Effector memory CD4-positive, alpha-beta T cell (primary cell): Measurements from ENCODE around the gene IGSF21.

Source experiments
- DNase-seq, 3 donors: peaks; one replicate each; pipeline ENCODE4 v3.0.0-alpha.2; 2020
- H3K27ac ChIP-seq: 2 replicates; pipeline ENCODE4 v1.7.0; 2013; ENCODE audit warnings: mild to moderate bottlenecking, low read length, moderate library complexity; ENCODE audit not compliant: insufficient read depth, poor library complexity, severe bottlenecking
- H3K27me3 ChIP-seq: replicated peaks from 2 replicates; pipeline ENCODE4 v1.7.0; 2013; ENCODE audit warnings: mild to moderate bottlenecking, low read length; ENCODE audit not compliant: insufficient read depth, control insufficient read depth, poor library complexity, severe bottlenecking
- H3K36me3 ChIP-seq: 2 replicates; pipeline ENCODE4 v1.7.0; 2013; ENCODE audit warnings: mild to moderate bottlenecking, low read length, moderate library complexity; ENCODE audit not compliant: control insufficient read depth, insufficient read depth
- H3K4me1 ChIP-seq: 2 replicates; pipeline ENCODE4 v1.7.0; 2013; ENCODE audit warnings: low read length, mild to moderate bottlenecking; ENCODE audit not compliant: control insufficient read depth, insufficient read depth, poor library complexity, severe bottlenecking
- H3K4me3 ChIP-seq: 2 replicates; pipeline ENCODE4 v1.7.0; 2013; ENCODE audit warnings: low read length, low read depth, mild to moderate bottlenecking; ENCODE audit not compliant: insufficient read depth, poor library complexity, severe bottlenecking
- H3K9me3 ChIP-seq: 2 replicates; pipeline ENCODE4 v1.7.0; 2013; ENCODE audit warnings: mild to moderate bottlenecking, low read length, moderate library complexity; ENCODE audit not compliant: control insufficient read depth

Gene IGSF21

GRCh38 chr1:18073066-18073642, 34.4 kb upstream of the IGSF21 start:
- H3K4me3 ChIP-seq = no peak overlapping the region
- H3K4me1 ChIP-seq = no peaks in the 10 kb centered on the region
- H3K27ac ChIP-seq = no peak overlapping the region
- DNase-seq = no peak
- no peaks in the 10 kb centered on the region for H3K27me3 ChIP-seq
- no peaks in the 10 kb centered on the region for H3K36me3 ChIP-seq
- no peaks in the 10 kb centered on the region for H3K9me3 ChIP-seq

- no peaks in the 10 kb centered on the region for H3K4me1 ChIP-seq
- H3K4me3 ChIP-seq = no peak overlapping the region
- H3K36me3 ChIP-seq = no peaks in the 10 kb centered on the region
- no peak for DNase-seq
- H3K9me3 ChIP-seq = no peaks in the 10 kb centered on the region
- H3K27me3 ChIP-seq = no peaks in the 10 kb centered on the region
- no peak overlapping the region for H3K27ac ChIP-seq
These were observed 29.9 kb upstream of the IGSF21 start for GRCh38 chr1:18077657-18078215.

- Histone ChIP-seq H3K4me1 (no peaks in the 10 kb centered on the region), H3K36me3 (no peaks in the 10 kb centered on the region), H3K27ac (no peak overlapping the region), H3K4me3 (no peak overlapping the region), H3K27me3 (no peaks in the 10 kb centered on the region), H3K9me3 (no peaks in the 10 kb centered on the region)
- no peak for DNase-seq
These were observed 27.5 kb upstream of the IGSF21 start for GRCh38 chr1:18079941-18080735.

- no peaks in the 10 kb centered on the region for H3K36me3 ChIP-seq
- DNase-seq = no peak
- H3K9me3 ChIP-seq = no peaks in the 10 kb centered on the region
- H3K4me1 ChIP-seq = no peaks in the 10 kb centered on the region
- no peak overlapping the region for H3K27ac ChIP-seq
- no peaks in the 10 kb centered on the region for H3K27me3 ChIP-seq
- no peak overlapping the region for H3K4me3 ChIP-seq
These were observed 22.1 kb upstream of the IGSF21 start for GRCh38 chr1:18085387-18086074.

- Histone ChIP-seq H3K27me3 (no peaks in the 10 kb centered on the region), H3K27ac (no peak overlapping the region), H3K4me1 (no peaks in the 10 kb centered on the region), H3K9me3 (no peaks in the 10 kb centered on the region), H3K4me3 (no peak overlapping the region), H3K36me3 (no peaks in the 10 kb centered on the region)
- no peak for DNase-seq
These were observed 19.5 kb upstream of the IGSF21 start for GRCh38 chr1:18088077-18088594.

GRCh38 chr1:18089488-18089887, 18.1 kb upstream of the IGSF21 start:
- H3K27me3 ChIP-seq = no peaks in the 10 kb centered on the region
- H3K4me1 ChIP-seq = no peaks in the 10 kb centered on the region
- H3K9me3 ChIP-seq = no peaks in the 10 kb centered on the region
- H3K27ac ChIP-seq = no peak overlapping the region
- H3K36me3 ChIP-seq = no peaks in the 10 kb centered on the region
- no peak for DNase-seq
- no peak overlapping the region for H3K4me3 ChIP-seq

GRCh38 chr1:18090636-18091035, 17.0 kb upstream of the IGSF21 start:
- H3K4me1 ChIP-seq = no peaks in the 10 kb centered on the region
- H3K27ac ChIP-seq = no peak overlapping the region
- no peak overlapping the region for H3K4me3 ChIP-seq
- no peak for DNase-seq
- H3K36me3 ChIP-seq = no peaks in the 10 kb centered on the region
- no peaks in the 10 kb centered on the region for H3K9me3 ChIP-seq
- H3K27me3 ChIP-seq = no peaks in the 10 kb centered on the region

GRCh38 chr1:18091660-18092446, 15.7 kb upstream of the IGSF21 start:
- H3K36me3 ChIP-seq = no peaks in the 10 kb centered on the region
- H3K4me1 ChIP-seq = no peaks in the 10 kb centered on the region
- no peak for DNase-seq

GRCh38 chr1:18093193-18093592, 14.4 kb upstream of the IGSF21 start:
- no peaks in the 10 kb centered on the region for H3K9me3 ChIP-seq
- H3K4me1 ChIP-seq = no peaks in the 10 kb centered on the region
- H3K36me3 ChIP-seq = no peaks in the 10 kb centered on the region
- no peak overlapping the region for H3K4me3 ChIP-seq
- DNase-seq = no peak
- H3K27me3 ChIP-seq = no peaks in the 10 kb centered on the region
- no peak overlapping the region for H3K27ac ChIP-seq

More at GRCh38 chr1:18091660-18092446, 15.7 kb upstream of the IGSF21 start:
- no peaks in the 10 kb centered on the region for H3K9me3 ChIP-seq
- H3K27me3 ChIP-seq = no peaks in the 10 kb centered on the region
- no peak overlapping the region for H3K4me3 ChIP-seq
- H3K27ac ChIP-seq = no peak overlapping the region
